Smooth muscle cell of the brain vasculature (primary cell): ENCODE data around the gene KIAA1143.
A peak's percentile ranks its signal among the peaks of the same experiment; 100 is the strongest.

Experiments
- DNase-seq: peaks from one replicate; pipeline ENCODE4 v3.0.0-alpha.2; 2012; ENCODE audit warnings: low read depth, low spot score

Gene KIAA1143

DNA sequence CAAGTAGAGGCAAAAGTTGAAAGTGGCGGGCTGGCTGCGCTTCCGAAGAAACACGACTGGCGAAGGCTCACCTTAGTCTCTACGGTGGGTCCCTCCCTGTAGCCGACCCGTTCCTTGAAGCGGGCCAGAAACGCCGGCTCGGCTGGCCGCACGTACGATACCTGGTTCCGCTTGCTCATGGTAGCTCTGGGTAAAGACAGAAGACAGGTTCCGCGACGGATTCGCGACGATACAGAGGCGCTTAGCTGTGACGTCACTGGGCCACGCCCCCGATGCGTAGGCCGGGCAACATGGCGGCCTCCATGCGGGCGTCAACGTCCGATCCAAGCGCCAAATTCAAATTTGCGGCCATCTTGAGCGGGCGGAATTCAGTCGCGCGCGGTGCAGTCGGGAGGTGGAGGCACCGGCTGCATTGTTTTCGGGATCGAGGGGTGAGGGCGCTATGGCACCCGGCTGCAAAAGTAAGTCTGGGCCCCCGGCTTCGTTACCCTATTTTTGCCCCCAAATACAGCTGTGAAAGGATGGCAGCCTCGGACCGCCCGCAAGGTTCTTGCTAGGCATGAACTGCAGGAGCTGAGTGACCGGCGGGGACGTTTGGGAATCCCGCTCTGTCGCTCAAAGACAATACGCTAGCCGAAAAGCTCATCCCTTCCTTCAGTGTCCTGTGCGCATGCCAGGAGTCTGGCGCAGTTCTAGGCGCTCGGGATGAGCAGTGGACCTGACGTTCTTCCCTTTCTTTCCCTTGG is at the start of gene KIAA1143, which contains the start of gene KIF15:
TSS of gene KIAA1143 (minus strand) at position 196 of the 746 bp plus-strand sequence. CDS start at position 179, 17 bp downstream.
TSS of gene KIF15 (plus strand) at position 371 of the 746 bp plus-strand sequence. CDS start at position 443, 72 bp downstream.
- DNase-seq: peak; percentile 94

DNA sequence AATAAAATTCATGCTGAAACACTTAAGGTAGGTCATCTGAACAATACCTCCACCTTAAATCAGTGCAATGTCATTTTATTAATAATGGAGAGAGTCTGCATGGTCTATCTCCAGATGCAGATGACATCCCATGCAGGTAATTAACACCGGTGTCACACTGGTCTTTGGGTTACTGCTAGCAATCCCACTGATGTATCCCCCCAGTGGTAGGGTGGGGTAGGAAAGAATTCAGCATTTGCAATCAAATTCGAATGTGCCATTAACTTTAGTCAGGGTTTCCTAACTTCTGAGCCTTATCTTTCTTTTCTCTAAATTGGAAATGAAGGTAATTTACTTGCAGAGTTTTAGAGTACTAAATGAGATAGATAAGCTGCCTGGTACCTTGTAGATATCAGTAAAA is 44.5 kb upstream of the KIAA1143 start:
- no peak for DNase-seq

DNA sequence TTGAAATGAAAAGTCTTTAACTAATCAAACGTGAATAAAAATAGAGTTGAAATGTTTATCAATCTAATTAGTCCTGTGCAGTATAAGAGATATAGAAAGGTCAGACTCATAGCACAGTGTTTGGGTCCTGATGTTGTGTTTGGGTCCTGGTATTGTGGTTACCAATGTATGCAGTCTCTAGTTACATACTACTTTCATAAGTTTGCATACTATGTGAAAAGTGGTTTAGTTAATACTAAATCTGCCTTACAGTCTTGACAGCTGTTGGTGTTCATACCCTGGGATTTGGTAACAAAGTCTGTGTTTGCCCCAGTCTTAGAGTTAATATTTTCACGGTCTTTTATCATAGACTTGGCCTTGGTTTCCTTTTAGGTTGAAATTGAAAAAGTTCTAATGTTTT is 41.9 kb upstream of the KIAA1143 start:
- no peak for DNase-seq

DNA sequence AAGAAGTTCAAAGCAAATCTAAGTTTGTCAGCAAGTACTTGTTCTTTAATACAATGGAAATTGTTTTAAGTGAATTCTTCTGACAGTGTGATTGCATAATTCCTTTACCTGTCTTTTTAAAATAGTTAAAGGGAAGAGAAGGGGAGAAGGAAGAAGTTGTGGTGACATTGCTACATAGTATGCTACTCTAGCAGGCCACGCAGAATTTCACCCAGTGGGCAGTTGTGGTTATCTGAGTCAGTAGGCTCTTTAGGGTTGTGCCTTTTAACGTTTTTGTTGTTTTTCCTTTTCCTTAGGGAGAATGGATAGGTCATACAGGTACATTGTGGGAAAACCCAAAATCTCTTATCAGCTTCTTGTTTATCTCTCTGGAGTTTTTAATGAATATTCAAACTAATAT is 40.6 kb upstream of the KIAA1143 start:
- no peak for DNase-seq

DNA sequence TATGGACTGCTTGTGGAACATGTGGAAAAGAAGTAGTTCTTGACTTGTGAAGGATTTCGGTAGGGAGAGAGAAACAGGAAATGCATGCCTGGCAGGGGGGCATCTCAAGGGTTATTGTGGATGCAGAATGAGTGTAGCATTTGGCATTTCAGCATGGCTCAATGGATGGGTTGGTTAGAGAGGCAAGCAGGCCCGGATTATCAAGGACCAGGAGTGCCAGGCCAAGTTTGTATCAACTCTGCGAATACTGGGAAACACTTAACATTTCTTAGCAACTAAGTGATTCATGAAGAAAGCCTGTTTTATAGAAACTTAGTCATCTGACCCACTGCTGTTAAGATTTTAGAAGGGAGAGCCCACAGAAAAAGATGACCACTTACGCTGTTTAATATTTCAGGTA is 33.8 kb upstream of the KIAA1143 start:
- peak; percentile 2 for DNase-seq

DNA sequence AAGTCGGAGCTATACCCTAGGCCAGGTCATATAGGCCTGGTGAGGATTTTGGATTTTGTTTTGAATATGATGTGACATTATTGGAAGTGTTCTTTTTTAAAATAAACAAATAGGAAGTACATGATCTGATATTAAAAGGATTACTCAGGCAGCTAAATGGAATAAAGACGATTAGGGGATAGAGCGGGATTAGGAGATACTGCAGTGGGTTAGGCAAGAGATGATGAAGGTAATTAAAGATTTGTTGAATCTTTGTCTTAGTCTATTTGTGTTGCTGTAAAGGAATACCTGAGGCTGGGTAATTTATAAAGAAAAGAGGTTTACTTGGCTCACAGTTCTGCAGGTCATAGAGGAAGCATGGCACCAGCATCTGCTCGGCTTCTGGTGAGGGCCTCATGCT is 21.5 kb upstream of the KIAA1143 start:
- no peak for DNase-seq

- DNase-seq: no peak
Measured at GRCh38 chr3:44772099-44772442, 10.7 kb upstream of the KIAA1143 start.

DNA sequence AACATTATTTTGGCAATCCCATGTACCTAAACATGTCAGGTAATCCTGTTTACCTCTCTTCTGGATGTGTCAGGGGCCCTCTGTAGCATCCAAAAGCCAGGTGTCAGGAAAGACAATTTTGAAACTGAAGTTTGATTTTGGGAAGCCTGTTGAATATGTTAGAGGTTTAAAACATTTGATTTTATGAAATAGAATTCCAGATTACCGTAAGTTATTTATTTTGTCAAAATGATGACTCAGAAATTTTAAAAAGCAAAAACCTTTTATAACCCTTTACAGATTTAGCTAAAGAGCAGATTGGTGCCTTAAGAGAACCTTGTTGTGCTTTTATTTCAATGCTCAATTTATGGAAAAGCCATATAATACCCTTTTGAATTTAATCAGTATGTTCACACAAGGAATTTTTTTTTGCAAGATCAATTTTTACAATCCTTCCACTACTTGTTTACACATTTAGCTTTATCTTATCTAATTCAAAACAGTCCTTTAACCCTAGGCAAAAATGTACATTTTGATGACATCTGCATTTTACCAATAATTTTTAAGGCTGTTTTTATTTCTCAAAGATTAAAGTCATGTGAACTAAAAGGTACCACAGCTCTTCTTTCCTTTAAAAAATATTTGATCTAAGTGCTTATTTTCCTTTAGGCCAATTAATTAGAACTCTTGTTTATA is 10.1 kb upstream of the KIAA1143 start:
- DNase-seq: no peak

- DNase-seq: no peak
Measured at GRCh38 chr3:44764248-44764647, 2.8 kb upstream of the KIAA1143 start.

DNA sequence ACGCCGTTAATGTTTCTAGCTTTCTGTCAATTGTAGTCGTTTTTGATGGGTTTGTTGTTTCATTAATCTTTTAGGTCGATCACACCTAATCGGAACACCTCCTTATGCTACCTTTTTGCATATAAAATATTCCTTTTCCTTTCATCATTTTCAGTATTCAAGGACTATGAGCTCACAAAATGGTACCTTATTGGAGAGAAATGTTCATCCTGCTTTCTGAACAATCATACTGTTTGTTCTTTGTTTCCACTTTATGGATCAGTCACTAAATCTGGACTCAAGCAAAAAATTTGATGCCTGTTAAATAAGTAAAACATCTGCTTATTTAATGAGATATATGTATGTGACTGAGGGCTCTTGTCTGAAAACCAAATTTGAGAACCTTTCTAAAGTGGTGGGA is 1.3 kb upstream of the KIAA1143 start:
- no peak for DNase-seq

DNA sequence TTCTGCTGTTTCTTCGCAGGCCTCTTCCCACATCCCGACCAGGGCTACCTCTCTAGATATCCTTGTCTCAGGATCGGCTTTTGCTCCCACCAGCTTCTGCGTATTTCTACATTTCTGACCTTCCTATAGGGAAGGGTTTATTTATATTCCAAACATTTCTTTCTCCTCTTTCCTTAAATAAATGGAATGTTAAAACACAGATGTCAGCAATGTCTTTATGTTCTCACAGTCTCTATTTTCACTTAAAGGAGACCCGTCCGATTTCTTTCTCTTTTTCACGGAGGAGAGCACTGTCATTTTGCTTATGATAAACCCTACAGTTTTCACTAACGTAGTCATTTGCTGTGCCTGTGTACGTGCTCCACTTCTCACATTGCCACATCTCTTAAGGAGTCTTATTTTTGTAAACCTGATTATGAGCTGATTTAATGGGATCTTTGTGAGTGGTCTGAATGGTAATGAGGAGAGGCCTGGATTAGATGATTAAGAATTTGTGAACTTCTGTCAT is 805 bp upstream of the KIAA1143 start:
- no peak for DNase-seq

DNA sequence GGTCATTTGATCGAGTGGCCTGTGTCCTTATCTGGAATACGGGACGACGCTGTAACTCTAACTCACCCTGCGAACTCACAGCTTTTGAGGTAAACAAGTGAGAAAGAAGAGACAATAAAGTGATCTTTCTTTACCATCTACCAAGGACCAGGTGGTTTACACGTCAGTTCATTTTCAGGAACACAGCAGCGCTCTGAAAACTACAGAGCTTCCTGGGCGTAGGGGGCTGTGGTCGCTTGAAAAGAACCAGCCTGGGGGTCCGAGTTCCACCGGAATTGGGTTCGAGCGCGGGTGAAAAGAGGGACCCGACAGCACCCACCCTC is 357 bp downstream of the KIAA1143 start:
- no peak for DNase-seq

DNA sequence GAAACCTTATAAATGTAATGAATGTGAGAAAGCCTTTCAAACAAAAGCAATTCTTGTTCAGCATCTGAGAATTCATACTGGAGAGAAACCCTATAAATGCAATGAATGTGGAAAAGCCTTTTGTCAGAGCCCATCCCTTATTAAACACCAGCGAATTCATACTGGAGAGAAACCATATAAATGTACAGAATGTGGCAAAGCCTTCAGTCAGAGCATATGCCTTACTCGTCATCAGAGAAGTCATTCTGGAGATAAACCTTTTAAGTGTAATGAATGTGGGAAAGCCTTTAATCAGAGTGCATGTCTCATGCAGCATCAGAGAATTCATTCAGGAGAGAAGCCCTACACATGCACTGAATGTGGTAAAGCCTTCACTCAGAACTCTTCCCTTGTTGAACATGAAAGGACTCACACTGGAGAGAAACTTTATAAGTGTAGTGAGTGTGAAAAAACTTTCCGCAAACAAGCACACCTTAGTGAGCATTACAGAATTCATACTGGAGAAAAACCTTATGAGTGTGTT is 26.7 kb downstream of the KIAA1143 start:
- no peak for DNase-seq

GRCh38 chr3:44729384-44729910 is 32.0 kb downstream of the KIAA1143 start, which contains the start of gene ZNF501:
Gene ZNF501 (plus strand): TSS chr3:44729635. CDS start chr3:44734422, 4,787 bp downstream.
- peak; percentile 72 for DNase-seq

GRCh38 chr3:44722103-44722401 is 39.4 kb downstream of the KIAA1143 start:
- DNase-seq: no peak

GRCh38 chr3:44721231-44722102 is 40.0 kb downstream of the KIAA1143 start:
- no peak for DNase-seq

GRCh38 chr3:44712455-44713075 is 48.9 kb downstream of the KIAA1143 start, which contains the start of gene ZNF502:
Gene ZNF502 (plus strand): TSS chr3:44712660. CDS start chr3:44720262, 7,602 bp downstream.
- DNase-seq: peak; percentile 70
